ENCODE results near the gene PRKCA.
"Not testable (repeated sequence)": the region's sequence is repeated elsewhere in the genome, so short reads cannot be mapped to it uniquely, and the experiment has no call there.

The PRKCA gene

DNA sequence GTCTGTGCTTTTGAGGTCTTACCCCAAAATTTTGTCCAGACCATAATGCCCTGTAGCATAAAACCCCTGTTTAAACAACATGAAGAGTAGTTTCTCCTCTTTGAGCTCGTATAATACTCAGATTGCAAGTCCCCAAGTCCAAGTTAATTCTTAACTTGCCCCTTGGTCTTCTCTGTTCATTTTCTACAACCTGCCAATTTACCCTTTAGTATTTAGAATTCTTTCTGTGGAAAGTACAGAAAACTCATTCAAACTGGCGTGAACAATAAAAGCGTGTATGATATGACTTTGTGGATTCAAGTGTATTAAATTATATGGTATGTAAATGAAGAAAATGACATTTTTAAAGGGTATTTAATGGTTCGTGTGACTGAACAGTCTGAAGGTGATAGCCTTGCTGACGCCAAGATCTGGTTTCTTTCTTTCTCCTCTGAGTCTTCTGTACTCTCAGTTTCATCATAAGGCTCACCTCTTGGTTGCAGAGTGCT, 185.6 kb downstream of the PRKCA start:
- DNase-seq (ENCODE audit: low read depth in 3 of 3), result no peak

DNA sequence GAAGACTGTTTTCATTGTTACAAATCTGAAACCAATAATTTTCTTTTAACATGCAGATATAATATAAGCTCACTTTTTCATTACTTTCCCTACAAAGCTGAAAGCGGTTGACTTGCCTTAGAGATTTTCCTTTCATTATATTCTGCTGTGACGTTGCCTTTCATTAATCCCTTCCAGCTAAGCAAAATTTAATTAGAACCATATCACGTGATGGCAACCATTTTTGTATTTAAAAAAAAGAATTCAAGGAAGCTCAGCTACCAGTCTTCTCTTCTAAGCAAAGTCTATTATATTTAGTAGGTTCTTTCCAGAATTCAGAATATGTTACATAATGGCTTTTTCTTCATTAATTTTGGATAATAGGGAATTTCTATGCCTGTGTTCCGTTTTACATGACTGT, 186.5 kb downstream of the PRKCA start:
- no peak for DNase-seq (ENCODE audit: low read depth in 3 of 3)

- not testable (repeated sequence) for DNase-seq (ENCODE audit: low read depth in 3 of 3)
Measured at GRCh38 chr17:66489576-66489975, 187.2 kb downstream of the PRKCA start.

DNA sequence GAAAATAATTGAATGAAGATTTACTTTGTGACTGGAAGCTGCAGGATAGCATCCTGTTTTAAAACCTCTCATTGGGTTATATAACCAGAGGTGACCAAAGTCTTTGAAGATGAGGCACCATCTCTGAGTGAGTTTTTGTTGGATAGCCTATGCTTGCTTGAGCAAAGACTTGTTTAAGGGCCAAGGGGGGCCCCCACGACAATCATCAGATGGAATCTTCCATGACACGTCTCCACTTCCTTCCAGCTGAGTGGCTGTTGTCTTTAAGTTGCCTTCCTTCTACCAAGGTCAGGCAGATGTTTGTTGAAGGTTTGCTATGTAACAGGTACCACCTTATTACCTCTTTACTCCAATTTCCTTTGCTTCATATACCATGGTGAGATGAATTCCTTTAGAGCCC, 188.8 kb downstream of the PRKCA start:
- DNase-seq (ENCODE audit: low read depth in 3 of 3), result no peak

DNA sequence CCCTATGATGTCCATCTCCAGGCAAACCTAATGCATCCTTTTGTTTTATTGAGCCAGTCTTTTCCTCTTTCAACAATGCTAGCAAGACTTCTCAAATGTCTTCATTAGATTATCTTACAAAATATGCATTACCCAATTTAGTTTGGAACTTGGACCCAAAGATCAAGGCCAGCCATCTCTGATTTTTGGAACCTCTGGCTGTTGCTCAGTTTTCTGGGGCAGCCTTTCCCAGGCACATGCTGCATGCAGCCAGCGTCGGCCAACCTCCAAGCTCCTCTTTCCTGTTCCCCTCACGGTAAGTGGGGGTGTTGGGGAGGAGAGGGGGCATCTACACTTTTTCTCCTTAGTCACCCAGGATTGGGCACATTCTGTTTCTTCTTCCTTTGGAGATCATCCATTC, 189.3 kb downstream of the PRKCA start:
- no peak for DNase-seq (ENCODE audit: low read depth in 3 of 3)

DNA sequence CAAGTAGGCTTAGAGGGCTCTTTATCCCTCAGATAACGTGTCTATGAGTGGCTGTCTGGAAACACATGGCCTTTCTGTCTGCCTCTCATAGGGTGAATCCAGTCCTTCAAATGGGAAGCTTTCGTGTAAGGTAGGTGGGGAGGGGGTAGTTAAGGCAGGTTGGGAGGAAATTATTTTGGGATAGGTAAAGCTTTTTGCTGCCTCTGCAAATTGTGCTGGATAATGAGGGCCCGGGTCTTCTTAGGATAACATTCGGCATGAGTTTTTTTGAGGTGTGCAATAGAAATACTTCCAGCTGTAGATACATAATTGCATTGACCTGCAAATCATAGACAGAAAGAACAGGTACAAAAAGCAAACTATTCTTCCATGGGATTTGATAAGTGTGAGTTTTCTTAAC, 189.7 kb downstream of the PRKCA start:
- no peak for DNase-seq (ENCODE audit: low read depth in 3 of 3)

GRCh38 chr17:66492561-66493005, 190.2 kb downstream of the PRKCA start:
- no peak for DNase-seq (ENCODE audit: low read depth in 3 of 3)

DNA sequence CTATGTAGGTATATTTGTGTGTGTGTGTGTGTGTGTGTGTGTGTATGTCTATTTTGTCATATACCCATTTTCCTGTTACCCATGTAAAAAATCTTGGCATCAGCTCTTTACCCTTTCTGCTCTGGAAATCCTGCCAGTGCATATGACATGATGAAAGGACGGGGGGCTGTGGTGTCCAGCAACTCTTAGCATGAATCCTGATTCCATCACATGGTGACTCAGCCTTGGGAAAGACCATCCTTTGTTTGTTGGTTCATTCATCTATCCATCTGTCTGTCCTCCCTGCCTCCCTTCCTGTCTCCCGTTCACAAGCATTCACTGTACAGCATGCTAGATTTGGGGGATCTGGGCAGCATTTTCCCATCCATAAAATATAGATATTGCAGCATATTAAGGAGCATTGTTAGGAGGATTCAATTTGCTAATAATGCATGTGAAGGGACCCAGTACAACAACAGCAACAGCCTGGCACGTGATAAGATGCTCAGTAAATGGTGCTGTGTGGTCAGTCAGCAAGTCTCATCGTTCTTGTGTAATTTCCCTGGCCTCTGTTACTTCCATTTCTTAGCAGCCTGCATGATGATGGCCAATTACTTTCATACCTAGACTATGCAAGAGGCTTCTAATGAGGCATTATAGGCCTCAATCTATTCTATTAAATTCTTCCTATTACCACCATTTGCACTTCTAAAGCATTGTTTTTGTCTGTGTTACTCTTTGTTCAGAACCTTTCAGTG, 191.0 kb downstream of the PRKCA start:
- no peak for DNase-seq (ENCODE audit: low read depth in 3 of 3)

DNA sequence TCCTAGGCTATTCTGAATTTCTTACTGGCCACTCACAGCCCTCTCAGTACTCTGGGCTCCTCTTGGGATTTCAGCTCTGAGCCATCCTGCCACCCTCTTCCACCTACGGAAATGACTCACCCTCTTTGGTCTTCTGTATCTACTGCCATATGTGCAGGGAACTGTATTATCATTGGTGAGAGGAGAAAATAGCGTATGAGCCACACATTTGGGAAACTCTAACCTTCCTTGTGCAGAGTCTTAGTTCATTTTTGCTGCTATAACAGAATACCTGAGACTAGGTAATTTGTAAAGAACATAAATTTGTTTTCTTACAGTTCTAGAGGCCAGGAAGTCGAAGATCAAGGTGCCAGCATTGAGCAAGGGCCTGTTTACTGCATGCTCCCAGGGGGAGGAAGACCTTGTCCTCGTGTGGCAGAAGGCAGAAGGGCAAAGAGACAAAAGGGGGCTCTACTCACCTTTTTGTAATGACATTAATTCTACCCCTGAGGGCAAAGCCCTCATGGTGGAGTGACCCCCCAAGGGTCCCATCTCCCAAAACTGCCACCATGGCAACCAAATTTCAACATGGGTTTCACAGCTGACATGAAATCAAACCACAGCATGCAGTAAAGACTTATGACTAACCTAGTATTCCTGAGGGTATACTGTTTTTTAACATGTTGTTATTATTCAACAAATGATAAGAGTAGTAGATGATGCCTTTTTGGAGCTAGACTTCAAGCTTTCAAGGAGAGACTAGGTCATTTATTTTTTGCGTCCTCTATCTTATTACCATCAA, 191.8 kb downstream of the PRKCA start:
- no peak for DNase-seq (ENCODE audit: low read depth in 3 of 3)

- no peak for DNase-seq (ENCODE audit: low read depth in 3 of 3)
Measured at GRCh38 chr17:66495035-66495434, 192.6 kb downstream of the PRKCA start.

GRCh38 chr17:66496306-66496705, 193.9 kb downstream of the PRKCA start:
- DNase-seq (ENCODE audit: low read depth in 3 of 3), result no peak

GRCh38 chr17:66498580-66498979, 196.2 kb downstream of the PRKCA start:
- DNase-seq (ENCODE audit: low read depth in 3 of 3), result no peak

DNA sequence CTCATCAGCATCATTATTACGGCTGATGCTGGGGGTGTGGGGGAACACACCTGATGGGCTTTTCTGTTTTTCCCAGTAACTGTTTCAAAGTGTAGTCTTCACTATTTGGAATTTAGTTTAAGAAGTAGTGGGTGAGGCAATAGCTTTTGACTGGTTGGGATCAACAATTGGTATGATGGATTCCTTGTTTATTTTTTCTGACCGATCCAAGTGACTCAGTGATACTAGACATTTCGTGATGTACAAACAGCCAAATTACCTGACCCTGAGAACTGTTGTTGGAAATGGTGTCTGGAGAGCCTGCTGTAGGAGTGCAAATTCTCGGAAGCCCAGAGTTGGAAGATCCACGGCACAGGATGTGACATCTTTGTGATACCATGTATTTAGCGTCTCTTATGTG, 204.2 kb downstream of the PRKCA start:
- no peak for DNase-seq (ENCODE audit: low read depth in 3 of 3)

DNA sequence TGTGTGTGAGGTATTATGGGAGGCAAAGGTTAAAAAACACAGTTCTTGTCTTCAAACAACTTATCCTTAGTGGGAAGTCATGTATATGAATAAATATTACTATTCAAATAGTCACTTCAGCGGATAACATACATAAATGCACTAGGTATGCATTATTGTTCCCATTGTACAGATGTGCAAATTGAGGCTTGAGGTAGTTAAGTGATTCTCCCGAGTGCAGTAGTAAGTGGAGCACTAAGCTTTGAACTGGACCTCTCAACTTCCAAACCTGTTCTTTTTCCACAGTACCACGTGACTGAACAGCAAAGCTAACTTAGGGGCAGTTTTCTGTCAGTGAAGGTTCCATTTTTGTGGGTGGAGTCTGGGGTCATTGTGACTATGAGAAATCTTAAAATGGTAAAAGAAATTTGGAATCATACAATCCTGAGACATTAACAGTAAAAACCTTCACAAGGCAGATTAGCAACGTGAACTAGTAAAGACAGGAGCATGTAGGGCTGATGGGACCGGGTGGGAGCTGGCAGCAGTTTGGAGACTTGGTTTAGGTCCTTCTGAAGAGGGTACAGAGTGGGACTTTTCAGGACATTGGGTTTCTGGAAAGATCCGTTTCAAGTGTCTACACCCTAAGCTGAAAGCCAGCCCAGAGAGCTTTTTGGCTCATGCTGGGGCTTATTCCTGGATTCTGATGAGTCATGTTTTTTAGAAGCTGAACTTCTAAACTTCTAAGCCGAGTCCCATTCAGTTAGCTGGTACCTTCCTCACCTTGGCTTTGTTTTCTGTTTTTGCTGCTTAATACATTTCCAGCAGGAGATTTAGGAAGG, 204.9 kb downstream of the PRKCA start:
- DNase-seq (ENCODE audit: low read depth in 3 of 3), result no peak

DNA sequence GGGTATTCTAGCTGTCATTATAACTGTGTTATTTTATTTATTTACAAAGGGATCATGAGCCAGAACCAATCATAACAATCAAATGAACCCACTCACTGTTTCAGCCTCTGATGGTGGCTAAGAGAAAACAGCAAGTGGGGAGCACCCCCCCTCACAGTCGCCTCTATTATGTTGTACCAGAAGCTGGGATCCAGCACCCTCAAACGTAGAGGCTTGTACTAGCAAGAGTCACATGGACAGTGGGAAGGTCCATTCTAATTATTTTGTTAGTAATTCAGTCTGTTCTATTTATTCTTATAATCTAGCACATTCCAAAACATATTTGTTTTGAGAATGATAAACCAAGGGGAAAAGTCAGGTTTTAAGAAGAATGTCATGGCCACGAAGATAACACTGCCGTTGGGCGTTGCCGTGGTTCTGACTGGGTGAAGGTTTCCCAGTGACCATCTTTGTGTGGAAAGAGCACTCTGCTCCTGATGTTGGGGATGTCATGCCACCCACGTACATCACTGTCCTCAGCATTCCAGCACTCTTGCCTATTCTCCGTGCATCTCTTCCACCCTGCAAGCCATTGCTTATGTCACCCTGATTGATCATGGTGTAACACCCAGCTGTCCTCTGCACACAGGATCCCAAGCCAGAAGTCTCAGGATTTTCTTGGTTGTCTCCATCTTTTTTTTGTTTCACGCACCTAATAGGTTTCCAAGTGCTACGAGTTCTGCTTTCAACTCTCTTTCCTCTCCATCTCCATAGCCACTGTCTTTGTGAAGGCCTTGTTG, 205.8 kb downstream of the PRKCA start:
- no peak for DNase-seq (ENCODE audit: low read depth in 3 of 3)

DNA sequence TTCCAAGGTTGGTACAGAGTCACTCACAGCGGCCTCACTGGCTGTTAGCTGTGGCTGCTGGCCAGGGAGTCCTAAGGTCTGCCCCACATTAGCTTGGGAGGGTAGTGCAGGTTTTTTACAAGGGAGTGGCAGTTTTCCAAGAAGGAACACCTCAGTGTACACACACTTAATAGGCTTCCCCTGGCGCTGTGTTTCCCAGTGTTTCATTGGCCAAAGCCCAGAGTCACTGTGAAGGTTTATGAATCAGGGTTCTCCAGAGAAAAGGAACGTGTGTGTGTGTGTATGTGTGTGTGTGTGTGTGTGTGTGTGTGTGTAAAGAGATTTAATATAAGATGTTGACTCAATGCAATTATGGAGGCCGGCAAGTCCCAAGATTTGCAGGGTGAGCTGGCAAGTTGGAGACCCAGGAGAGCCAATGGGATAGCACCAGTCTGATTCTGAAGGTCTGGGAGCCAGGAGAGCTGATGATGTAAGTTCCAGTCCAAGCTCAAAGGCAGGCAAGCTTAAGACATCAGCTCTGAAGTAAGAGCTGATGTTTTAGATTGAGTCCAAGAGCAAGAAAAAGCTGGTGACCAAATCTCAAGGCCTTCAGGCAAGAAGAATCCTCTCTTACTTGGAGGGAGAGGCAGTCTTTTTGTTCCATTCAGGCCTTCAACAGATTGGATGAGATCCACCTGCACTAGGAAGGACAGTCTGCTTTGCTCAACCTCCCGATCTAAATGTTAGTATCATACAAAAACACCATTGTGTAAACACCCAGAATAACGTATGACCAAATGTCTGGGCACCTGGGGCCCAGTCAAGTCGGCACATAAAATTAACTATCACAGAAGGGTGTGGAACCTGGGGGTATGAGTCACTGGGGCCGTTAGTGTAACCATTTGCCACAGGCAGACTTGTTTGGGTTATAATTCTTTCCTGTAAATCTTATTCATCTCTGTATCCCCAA, 206.8 kb downstream of the PRKCA start:
- peak; percentile 31 to 61 (median 49) for DNase-seq (ENCODE audit: low read depth in 3 of 3)

DNA sequence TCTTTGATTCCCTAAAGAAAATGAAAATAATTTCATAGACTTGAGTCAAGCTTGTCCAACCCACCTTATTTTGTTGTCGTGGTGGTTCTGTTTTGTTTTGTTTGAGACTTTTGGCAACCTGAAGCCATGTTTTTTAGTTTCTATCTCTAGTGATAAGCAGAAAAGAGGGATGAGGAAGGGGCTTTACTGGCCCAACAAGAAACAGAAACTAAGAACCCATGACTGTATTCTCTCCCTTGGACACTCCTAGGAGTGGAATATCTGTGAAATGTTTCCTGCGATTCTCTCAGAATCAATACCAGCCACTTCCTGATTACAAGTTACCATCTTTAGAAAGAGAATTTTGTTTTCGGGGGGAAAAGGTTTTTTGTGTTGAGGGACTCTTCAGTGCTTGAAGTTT, 207.5 kb downstream of the PRKCA start:
- DNase-seq (ENCODE audit: low read depth in 3 of 3), result no peak

- no peak for DNase-seq (ENCODE audit: low read depth in 3 of 3)
Measured at GRCh38 chr17:66511135-66511534, 208.7 kb downstream of the PRKCA start.

DNA sequence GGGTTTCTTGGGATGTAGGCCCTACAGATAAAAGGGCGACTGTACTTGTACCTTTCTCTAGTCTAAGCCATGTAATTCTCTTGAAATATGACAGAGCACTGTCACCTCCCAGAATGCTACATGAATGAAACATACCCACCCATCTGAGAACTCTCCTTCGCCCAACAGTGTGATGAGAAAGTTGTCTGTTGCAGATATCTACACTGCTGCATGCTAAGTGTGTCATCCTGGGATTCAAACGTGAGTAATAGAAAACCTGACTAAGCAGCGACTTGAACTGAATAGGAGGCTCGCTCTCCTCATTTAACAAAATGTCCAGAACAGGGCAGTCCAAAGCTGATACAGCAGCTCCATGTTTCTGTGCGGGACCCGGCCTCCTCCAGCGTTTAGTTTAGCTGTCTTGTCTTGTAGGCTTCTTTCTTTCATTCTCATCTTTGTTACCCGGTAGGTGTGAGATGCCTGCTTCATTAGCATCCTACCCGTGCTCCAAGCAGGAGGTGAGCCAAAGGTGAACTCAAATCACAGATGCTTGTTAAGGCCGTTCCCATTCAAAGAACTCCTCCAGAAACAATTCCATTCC, 211.9 kb downstream of the PRKCA start:
- DNase-seq (ENCODE audit: low read depth in 3 of 3), result peak in 1 of 3 donors; percentile 42

GRCh38 chr17:66515974-66516373, 213.6 kb downstream of the PRKCA start:
- no peak for DNase-seq (ENCODE audit: low read depth in 3 of 3)

Measured in stimulated activated CD4-positive, alpha-beta T cell treated with anti-CD3 and anti-CD28 coated beads, TNF-alpha, amount 100 ng/mL, for 48 hours (primary cell).